Lower leg skin (tissue), 4 donors: ENCODE results near the gene SLC35A1. TPM values are rescaled to one million over a fixed set of nuclear protein-coding genes. Genes with fewer than 3 reads are reported as not detected.

ENCODE experiments used
- DNase-seq, 2 donors: peaks; one replicate each; pipeline ENCODE4 v3.0.0-alpha.2; 2019; ENCODE audit warnings: low spot score in 2 of 2
- H3K4me3 ChIP-seq: fragments of 200-600 bp; sonication (generic); 2 replicates; pipeline ENCODE4 v1.5.1; 2017; ENCODE audit warnings: mild to moderate bottlenecking, low read depth; ENCODE audit not compliant: poor library complexity, severe bottlenecking
- CTCF ChIP-seq, 3 donors: fragments of 450-650 bp; IDR thresholded peaks; one replicate each; pipeline ENCODE4 v1.5.1; 2016; ENCODE audit warnings: antibody characterized with exemption in 3 of 3, mild to moderate bottlenecking in 3 of 3, moderate library complexity in 2 of 3
- POLR2A ChIP-seq, 2 donors: fragments of 450-650 bp; IDR thresholded peaks; one replicate each; pipeline ENCODE4 v1.6.1; 2016 to 2017; ENCODE audit warnings: antibody characterized with exemption in 2 of 2, mild to moderate bottlenecking in 1 of 2, moderate library complexity in 1 of 2
- WGBS, 2 donors: methylation state at CpG; one replicate each; pipeline ENCODE4 v1.1.5; 2018; 5-methylcytosine and 5-hydroxymethylcytosine counted together
- intact Hi-C: fragments of 100-400 bp; cut with DNase I; formaldehyde crosslinking; loops from one replicate; pipeline ENCODE4 v1.15.0; 2023; ENCODE audit warnings: low total_unique reads
- total RNA-seq, 4 donors: library from RNA; depleted of rRNA; stranded (reverse); fragments of >200 nt; gene quantifications; one replicate each; pipeline ENCODE4 v1.1.0, GENCODE V29; 2016

The SLC35A1 gene
- total RNA-seq, 4 donors from 2014 or later, result 19.7 to 29.0 (median 21.7) TPM

DNA sequence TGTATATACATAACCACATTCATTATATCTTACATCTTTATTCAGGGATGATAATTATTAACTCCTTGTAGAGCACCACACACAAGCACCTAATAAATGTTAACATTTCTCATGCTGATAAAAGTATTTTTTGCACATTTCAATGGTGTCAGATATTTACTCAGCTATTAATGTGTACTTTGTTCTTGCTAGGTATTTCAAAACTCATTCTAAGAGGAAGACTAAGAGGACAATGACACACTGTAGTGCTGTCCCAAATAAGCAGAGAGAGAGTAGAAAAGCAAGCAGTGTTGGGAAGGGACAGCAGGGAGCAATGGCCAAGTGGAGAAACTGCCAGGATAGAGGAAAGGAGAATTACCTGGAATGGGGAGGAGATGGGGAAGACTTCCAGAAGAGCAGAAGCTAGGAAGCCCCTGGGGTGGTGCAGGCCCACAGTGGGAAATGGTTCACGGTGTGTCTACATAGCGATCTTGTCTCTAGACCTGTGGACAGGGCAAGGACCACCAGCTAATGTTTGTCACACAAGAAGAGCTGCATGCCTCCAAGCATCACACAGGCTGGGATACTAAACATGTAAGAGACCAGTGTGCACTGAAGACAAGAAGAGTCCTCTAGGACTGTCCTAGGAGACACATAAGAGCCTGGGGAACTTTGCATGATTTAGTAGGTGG, 61.7 kb downstream of the SLC35A1 start:
- H3K4me3 ChIP-seq, result no peak overlapping the region
- no peak for TF ChIP-seq POLR2A (IDR thresholded peaks at IDR 0.05)
- no peak for TF ChIP-seq CTCF (IDR thresholded peaks at IDR 0.05)
- intact Hi-C loops, result no loop called here
- no peak for DNase-seq
- 86 to 91% methylated on average over 2 of the region's 2 CpGs for WGBS, 2 donors

GRCh38 chr6:87538510-87539260, 65.9 kb downstream of the SLC35A1 start:
- intact Hi-C loops, result no loop called here
- WGBS, 2 donors, result 95 to 97% methylated on average over 1 of the region's 1 CpG
- TF ChIP-seq POLR2A (IDR thresholded peaks at IDR 0.05) (no peak), CTCF (IDR thresholded peaks at IDR 0.05) (no peak)

DNA sequence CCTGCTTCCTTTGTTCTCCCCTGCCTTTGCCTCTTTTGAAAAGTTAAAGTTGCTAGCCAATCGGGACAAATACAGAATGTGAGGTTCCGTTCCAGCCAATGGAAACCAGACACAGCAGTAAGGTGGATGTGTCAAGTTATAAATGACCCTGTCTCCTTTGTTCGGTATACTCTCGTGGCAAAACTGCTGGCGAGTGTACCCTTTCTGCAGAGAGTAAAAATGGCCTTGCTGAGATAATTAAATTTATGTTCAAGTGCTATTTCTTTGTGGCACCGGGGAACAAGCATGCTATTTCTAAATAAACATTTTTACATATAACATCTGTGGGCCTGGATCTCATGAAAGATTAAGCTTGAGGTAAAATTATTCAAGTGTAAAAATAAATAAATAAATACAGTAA, 66.8 kb downstream of the SLC35A1 start:
- intact Hi-C loops, result no loop called here
- H3K4me3 ChIP-seq, result no peak overlapping the region
- no peak for DNase-seq
- TF ChIP-seq POLR2A (IDR thresholded peaks at IDR 0.05), result no peak
- no peak for TF ChIP-seq CTCF (IDR thresholded peaks at IDR 0.05)
- WGBS, 2 donors, result 89 to 91% methylated on average over 6 of the region's 6 CpGs

More at GRCh38 chr6:87538510-87539260, 65.9 kb downstream of the SLC35A1 start:
- H3K4me3 ChIP-seq, result no peak overlapping the region
- DNase-seq, result no peak

- intact Hi-C loops, result no loop called here
- DNase-seq, result no peak
- TF ChIP-seq CTCF (IDR thresholded peaks at IDR 0.05) (no peak), POLR2A (IDR thresholded peaks at IDR 0.05) (no peak)
- 75 to 86% methylated on average over 4 of the region's 4 CpGs for WGBS, 2 donors
- H3K4me3 ChIP-seq, result no peak overlapping the region
Observed at GRCh38 chr6:87540539-87540938, 67.8 kb downstream of the SLC35A1 start.

- intact Hi-C loops, result no loop called here
- H3K4me3 ChIP-seq, result no peak overlapping the region
- 93 to 95% methylated on average over 1 of the region's 1 CpG for WGBS, 2 donors
- TF ChIP-seq CTCF (IDR thresholded peaks at IDR 0.05) (no peak), POLR2A (IDR thresholded peaks at IDR 0.05) (no peak)
- DNase-seq, result no peak
Observed at GRCh38 chr6:87541041-87541440, 68.3 kb downstream of the SLC35A1 start.
